GM23338 (cell line): Measurements from ENCODE around the gene GPATCH1. TPM values are rescaled to one million over a fixed set of nuclear protein-coding genes. Genes with fewer than 3 reads are reported as not detected.

Experiments
- ATAC-seq: fragments of 200-7000 bp; cut with Tn5 transposase; 3 replicates; pipeline ENCODE4 v1.9.1; 2020
- DNase-seq: peaks from one replicate; pipeline ENCODE4 v3.0.0-alpha.2; 2015; ENCODE audit warnings: low spot score
- H2AFZ ChIP-seq: fragments of 200-600 bp; sonication (generic); 2 replicates; pipeline ENCODE4 v1.8.0; 2016; ENCODE audit warnings: antibody characterized with exemption, mild to moderate bottlenecking, moderate library complexity
- H3F3A ChIP-seq: fragments of 200-600 bp; sonication (generic); replicated peaks from 2 replicates; pipeline ENCODE4 v1.8.0; 2017; ENCODE audit warnings: antibody characterized with exemption, mixed run types, low read depth
- H3K27ac ChIP-seq: fragments of 200-600 bp; sonication (generic); 2 replicates; pipeline ENCODE4 v1.6.1; 2016; ENCODE audit warnings: low read depth
- H3K27me3 ChIP-seq: fragments of 200-600 bp; sonication (generic); 2 replicates; pipeline ENCODE4 v1.8.0; 2016; ENCODE audit warnings: mild to moderate bottlenecking, mixed run types, moderate library complexity; ENCODE audit not compliant: insufficient read depth
- H3K36me3 ChIP-seq: fragments of 200-600 bp; sonication (generic); 2 replicates; pipeline ENCODE4 v1.8.0; 2016; ENCODE audit warnings: mild to moderate bottlenecking; ENCODE audit not compliant: insufficient read depth
- H3K4me1 ChIP-seq: fragments of 200-600 bp; sonication (generic); 2 replicates; pipeline ENCODE4 v1.8.0; 2016; ENCODE audit warnings: mild to moderate bottlenecking, moderate library complexity; ENCODE audit not compliant: insufficient read depth
- H3K4me2 ChIP-seq: fragments of 200-600 bp; sonication (generic); 2 replicates; pipeline ENCODE4 v1.7.1; 2017; ENCODE audit warnings: mixed run types
- H3K4me3 ChIP-seq: fragments of 200-600 bp; sonication (generic); 2 replicates; pipeline ENCODE4 v1.6.1; 2016; ENCODE audit warnings: mixed run types
- H3K79me2 ChIP-seq: fragments of 200-600 bp; sonication (generic); replicated peaks from 2 replicates; pipeline ENCODE4 v1.8.0; 2017; ENCODE audit warnings: mild to moderate bottlenecking; ENCODE audit not compliant: insufficient read depth
- H3K9me2 ChIP-seq: fragments of 200-600 bp; sonication (generic); 2 replicates; pipeline ENCODE4 v1.8.0; 2017; ENCODE audit not compliant: insufficient read depth
- H4K20me1 ChIP-seq: fragments of 200-600 bp; sonication (generic); replicated peaks from 2 replicates; pipeline ENCODE4 v1.8.0; 2017; ENCODE audit warnings: mild to moderate bottlenecking; ENCODE audit not compliant: insufficient read depth
- H3K27ac Mint-ChIP-seq: 2 replicates; pipeline ENCODE4 v1.8.0; 2020; ENCODE audit warnings: inconsistent platforms, mild to moderate bottlenecking, moderate library complexity, mixed read lengths
- H3K27me3 Mint-ChIP-seq: 3 replicates; pipeline ENCODE4 v1.8.0; 2022; ENCODE audit warnings: low read depth, mild to moderate bottlenecking, moderate library complexity, mixed read lengths, inconsistent platforms; ENCODE audit not compliant: insufficient read depth, poor library complexity
- H3K36me3 Mint-ChIP-seq: 3 replicates; pipeline ENCODE4 v1.8.0; 2021; ENCODE audit warnings: low read depth, mild to moderate bottlenecking, inconsistent platforms, moderate library complexity, mixed read lengths
- H3K4me1 Mint-ChIP-seq: 3 replicates; pipeline ENCODE4 v1.8.0; 2020; ENCODE audit warnings: mild to moderate bottlenecking, inconsistent platforms, mixed read lengths
- H3K4me3 Mint-ChIP-seq: 3 replicates; pipeline ENCODE4 v1.8.0; 2021; ENCODE audit warnings: moderate library complexity, mild to moderate bottlenecking, inconsistent platforms, mixed read lengths
- H3K9me3 Mint-ChIP-seq: 3 replicates; pipeline ENCODE4 v1.8.0; 2020; ENCODE audit warnings: moderate library complexity, mild to moderate bottlenecking, inconsistent platforms, mixed read lengths
- CREB1 ChIP-seq: fragments of 250-450 bp; sonication (Bioruptor Pico); IDR thresholded peaks from 2 replicates; pipeline ENCODE4 v1.5.0; 2020; ENCODE audit warnings: low read depth, mild to moderate bottlenecking, moderate library complexity
- EZH2phosphoT487 ChIP-seq: fragments of 200-600 bp; sonication (generic); IDR thresholded peaks from one replicate; pipeline ENCODE4 v1.8.1; 2018; ENCODE audit warnings: antibody characterized with exemption; ENCODE audit not compliant: unreplicated experiment
- JUNB ChIP-seq: IDR thresholded peaks from one replicate; pipeline ENCODE4 v1.6.1; 2016; ENCODE audit warnings: antibody characterized with exemption; ENCODE audit not compliant: unreplicated experiment
- NANOG ChIP-seq: IDR thresholded peaks from 2 replicates; pipeline ENCODE4 v1.6.1; 2016; ENCODE audit warnings: antibody characterized with exemption, borderline replicate concordance
- POLR2AphosphoS5 ChIP-seq: IDR thresholded peaks from 2 replicates; pipeline ENCODE4 v1.6.1; 2016; ENCODE audit warnings: antibody characterized with exemption, low read depth
- STAT1 ChIP-seq: IDR thresholded peaks from one replicate; pipeline ENCODE4 v1.6.1; 2016; ENCODE audit warnings: antibody characterized with exemption; ENCODE audit not compliant: unreplicated experiment
- ZNF114 ChIP-seq: fragments of 250-450 bp; sonication (Bioruptor Pico); IDR thresholded peaks from 2 replicates; pipeline ENCODE4 v1.5.0; 2020; ENCODE audit warnings: mild to moderate bottlenecking, moderate library complexity
- ZNF331 ChIP-seq: fragments of 250-450 bp; sonication (Bioruptor Pico); IDR thresholded peaks from 2 replicates; pipeline ENCODE4 v1.5.0; 2020; ENCODE audit warnings: low read depth, mild to moderate bottlenecking, moderate library complexity
- polyA plus RNA-seq: library from polyadenylated mRNA; unstranded; fragments of >200 nt; fragmentation: Nextera tagmentation; extraction: Ambion mirVana; gene quantifications from 2 replicates; pipeline ENCODE4 v1.2.1, GENCODE V29; 2016
- total RNA-seq: library from RNA; depleted of rRNA; stranded (reverse); fragments of >200 nt; shearing (Covaris generic); gene quantifications from 2 replicates; pipeline ENCODE4 v1.2.3, GENCODE V29; 2014
- TF ChIP-seq, protein P1 (sequence below): IDR thresholded peaks from one replicate; pipeline ENCODE4 v1.6.1; 2018; ENCODE audit warnings: antibody characterized with exemption; ENCODE audit not compliant: unreplicated experiment
- TF ChIP-seq, protein P2 (sequence below), 2 experiments: fragments of 200-600 bp in 1 of 2; sonication (generic) in 1 of 2; conservative IDR thresholded peaks; 2 replicates each; pipeline versions ENCODE4 v1.5.1 to v1.6.1; 2016 to 2017; ENCODE audit warnings: antibody characterized with exemption in 2 of 2, low read depth in 2 of 2, mild to moderate bottlenecking in 2 of 2, moderate library complexity in 1 of 2
- TF ChIP-seq, protein P3 (sequence below): IDR thresholded peaks from 2 replicates; pipeline ENCODE4 v1.6.1; 2016; ENCODE audit warnings: antibody characterized with exemption
- TF ChIP-seq, protein P4 (sequence below): fragments of 250-450 bp; sonication (Bioruptor Pico); IDR thresholded peaks from 2 replicates; pipeline ENCODE4 v1.5.0; 2020; ENCODE audit warnings: mild to moderate bottlenecking, moderate library complexity

GPATCH1 gene
- total and polyA plus RNA-seq, 2 experiments from 2014 or later: 12.0 to 13.6 TPM

DNA sequence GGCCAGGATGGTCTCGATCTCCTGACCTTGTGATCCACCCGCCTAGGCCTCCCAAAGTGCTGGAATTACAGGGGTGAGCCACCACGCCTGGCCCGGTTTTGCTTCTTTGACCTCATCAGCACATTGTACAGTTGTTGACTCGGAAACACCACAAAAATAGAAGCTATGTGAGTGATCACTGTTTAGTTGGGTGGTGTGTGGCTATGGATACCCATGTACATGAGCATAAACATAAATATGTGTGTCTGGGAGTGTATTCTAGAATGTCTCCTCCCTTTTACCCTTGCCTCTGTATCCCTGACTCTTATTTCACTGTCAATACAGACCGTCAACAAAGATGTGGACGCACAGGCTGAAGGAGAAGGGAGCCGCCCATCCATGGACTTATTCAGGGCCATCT is 36.5 kb downstream of the GPATCH1 start:
- H3K79me2 ChIP-seq: no peaks in the 10 kb centered on the region
- H3K4me2 ChIP-seq: no peak overlapping the region
- DNase-seq: no peak
- H3K9me2 ChIP-seq: no peaks in the 10 kb centered on the region
- H3F3A ChIP-seq: 0 out of 2 replicates have a peak, but pooled peaks cover 2% of the 10 kb centered on the region
- H3K4me3 ChIP-seq: no peak overlapping the region
- ATAC-seq: no peak
- no peaks in the 10 kb centered on the region for H3K27me3 ChIP-seq
- H2AFZ ChIP-seq: no peak overlapping the region
- no peak overlapping the region for H3K27ac ChIP-seq
- peaks cover 11% of the 10 kb centered on the region; the same call in 1 of the 2 replicates for H3K36me3 ChIP-seq
- H3K4me3 Mint-ChIP-seq: no peak overlapping the region
- TF ChIP-seq NANOG (no peak), JUNB (no peak), EZH2phosphoT487 (no peak), ZNF114 (CRISPR knock-in tag) (no peak), STAT1 (no peak), CREB1 (CRISPR knock-in tag) (no peak), ZNF331 (no peak), POLR2AphosphoS5 (no peak)
- TF ChIP-seq, protein P1, sequence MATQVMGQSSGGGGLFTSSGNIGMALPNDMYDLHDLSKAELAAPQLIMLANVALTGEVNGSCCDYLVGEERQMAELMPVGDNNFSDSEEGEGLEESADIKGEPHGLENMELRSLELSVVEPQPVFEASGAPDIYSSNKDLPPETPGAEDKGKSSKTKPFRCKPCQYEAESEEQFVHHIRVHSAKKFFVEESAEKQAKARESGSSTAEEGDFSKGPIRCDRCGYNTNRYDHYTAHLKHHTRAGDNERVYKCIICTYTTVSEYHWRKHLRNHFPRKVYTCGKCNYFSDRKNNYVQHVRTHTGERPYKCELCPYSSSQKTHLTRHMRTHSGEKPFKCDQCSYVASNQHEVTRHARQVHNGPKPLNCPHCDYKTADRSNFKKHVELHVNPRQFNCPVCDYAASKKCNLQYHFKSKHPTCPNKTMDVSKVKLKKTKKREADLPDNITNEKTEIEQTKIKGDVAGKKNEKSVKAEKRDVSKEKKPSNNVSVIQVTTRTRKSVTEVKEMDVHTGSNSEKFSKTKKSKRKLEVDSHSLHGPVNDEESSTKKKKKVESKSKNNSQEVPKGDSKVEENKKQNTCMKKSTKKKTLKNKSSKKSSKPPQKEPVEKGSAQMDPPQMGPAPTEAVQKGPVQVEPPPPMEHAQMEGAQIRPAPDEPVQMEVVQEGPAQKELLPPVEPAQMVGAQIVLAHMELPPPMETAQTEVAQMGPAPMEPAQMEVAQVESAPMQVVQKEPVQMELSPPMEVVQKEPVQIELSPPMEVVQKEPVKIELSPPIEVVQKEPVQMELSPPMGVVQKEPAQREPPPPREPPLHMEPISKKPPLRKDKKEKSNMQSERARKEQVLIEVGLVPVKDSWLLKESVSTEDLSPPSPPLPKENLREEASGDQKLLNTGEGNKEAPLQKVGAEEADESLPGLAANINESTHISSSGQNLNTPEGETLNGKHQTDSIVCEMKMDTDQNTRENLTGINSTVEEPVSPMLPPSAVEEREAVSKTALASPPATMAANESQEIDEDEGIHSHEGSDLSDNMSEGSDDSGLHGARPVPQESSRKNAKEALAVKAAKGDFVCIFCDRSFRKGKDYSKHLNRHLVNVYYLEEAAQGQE: no peak
- TF ChIP-seq, protein P2, sequence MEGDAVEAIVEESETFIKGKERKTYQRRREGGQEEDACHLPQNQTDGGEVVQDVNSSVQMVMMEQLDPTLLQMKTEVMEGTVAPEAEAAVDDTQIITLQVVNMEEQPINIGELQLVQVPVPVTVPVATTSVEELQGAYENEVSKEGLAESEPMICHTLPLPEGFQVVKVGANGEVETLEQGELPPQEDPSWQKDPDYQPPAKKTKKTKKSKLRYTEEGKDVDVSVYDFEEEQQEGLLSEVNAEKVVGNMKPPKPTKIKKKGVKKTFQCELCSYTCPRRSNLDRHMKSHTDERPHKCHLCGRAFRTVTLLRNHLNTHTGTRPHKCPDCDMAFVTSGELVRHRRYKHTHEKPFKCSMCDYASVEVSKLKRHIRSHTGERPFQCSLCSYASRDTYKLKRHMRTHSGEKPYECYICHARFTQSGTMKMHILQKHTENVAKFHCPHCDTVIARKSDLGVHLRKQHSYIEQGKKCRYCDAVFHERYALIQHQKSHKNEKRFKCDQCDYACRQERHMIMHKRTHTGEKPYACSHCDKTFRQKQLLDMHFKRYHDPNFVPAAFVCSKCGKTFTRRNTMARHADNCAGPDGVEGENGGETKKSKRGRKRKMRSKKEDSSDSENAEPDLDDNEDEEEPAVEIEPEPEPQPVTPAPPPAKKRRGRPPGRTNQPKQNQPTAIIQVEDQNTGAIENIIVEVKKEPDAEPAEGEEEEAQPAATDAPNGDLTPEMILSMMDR (conservative IDR thresholded peaks at IDR 0.05; ENCODE audit: low read depth in 2 of 2): no peak
- TF ChIP-seq, protein P3, sequence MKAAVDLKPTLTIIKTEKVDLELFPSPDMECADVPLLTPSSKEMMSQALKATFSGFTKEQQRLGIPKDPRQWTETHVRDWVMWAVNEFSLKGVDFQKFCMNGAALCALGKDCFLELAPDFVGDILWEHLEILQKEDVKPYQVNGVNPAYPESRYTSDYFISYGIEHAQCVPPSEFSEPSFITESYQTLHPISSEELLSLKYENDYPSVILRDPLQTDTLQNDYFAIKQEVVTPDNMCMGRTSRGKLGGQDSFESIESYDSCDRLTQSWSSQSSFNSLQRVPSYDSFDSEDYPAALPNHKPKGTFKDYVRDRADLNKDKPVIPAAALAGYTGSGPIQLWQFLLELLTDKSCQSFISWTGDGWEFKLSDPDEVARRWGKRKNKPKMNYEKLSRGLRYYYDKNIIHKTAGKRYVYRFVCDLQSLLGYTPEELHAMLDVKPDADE: no peak
- TF ChIP-seq, protein P4, sequence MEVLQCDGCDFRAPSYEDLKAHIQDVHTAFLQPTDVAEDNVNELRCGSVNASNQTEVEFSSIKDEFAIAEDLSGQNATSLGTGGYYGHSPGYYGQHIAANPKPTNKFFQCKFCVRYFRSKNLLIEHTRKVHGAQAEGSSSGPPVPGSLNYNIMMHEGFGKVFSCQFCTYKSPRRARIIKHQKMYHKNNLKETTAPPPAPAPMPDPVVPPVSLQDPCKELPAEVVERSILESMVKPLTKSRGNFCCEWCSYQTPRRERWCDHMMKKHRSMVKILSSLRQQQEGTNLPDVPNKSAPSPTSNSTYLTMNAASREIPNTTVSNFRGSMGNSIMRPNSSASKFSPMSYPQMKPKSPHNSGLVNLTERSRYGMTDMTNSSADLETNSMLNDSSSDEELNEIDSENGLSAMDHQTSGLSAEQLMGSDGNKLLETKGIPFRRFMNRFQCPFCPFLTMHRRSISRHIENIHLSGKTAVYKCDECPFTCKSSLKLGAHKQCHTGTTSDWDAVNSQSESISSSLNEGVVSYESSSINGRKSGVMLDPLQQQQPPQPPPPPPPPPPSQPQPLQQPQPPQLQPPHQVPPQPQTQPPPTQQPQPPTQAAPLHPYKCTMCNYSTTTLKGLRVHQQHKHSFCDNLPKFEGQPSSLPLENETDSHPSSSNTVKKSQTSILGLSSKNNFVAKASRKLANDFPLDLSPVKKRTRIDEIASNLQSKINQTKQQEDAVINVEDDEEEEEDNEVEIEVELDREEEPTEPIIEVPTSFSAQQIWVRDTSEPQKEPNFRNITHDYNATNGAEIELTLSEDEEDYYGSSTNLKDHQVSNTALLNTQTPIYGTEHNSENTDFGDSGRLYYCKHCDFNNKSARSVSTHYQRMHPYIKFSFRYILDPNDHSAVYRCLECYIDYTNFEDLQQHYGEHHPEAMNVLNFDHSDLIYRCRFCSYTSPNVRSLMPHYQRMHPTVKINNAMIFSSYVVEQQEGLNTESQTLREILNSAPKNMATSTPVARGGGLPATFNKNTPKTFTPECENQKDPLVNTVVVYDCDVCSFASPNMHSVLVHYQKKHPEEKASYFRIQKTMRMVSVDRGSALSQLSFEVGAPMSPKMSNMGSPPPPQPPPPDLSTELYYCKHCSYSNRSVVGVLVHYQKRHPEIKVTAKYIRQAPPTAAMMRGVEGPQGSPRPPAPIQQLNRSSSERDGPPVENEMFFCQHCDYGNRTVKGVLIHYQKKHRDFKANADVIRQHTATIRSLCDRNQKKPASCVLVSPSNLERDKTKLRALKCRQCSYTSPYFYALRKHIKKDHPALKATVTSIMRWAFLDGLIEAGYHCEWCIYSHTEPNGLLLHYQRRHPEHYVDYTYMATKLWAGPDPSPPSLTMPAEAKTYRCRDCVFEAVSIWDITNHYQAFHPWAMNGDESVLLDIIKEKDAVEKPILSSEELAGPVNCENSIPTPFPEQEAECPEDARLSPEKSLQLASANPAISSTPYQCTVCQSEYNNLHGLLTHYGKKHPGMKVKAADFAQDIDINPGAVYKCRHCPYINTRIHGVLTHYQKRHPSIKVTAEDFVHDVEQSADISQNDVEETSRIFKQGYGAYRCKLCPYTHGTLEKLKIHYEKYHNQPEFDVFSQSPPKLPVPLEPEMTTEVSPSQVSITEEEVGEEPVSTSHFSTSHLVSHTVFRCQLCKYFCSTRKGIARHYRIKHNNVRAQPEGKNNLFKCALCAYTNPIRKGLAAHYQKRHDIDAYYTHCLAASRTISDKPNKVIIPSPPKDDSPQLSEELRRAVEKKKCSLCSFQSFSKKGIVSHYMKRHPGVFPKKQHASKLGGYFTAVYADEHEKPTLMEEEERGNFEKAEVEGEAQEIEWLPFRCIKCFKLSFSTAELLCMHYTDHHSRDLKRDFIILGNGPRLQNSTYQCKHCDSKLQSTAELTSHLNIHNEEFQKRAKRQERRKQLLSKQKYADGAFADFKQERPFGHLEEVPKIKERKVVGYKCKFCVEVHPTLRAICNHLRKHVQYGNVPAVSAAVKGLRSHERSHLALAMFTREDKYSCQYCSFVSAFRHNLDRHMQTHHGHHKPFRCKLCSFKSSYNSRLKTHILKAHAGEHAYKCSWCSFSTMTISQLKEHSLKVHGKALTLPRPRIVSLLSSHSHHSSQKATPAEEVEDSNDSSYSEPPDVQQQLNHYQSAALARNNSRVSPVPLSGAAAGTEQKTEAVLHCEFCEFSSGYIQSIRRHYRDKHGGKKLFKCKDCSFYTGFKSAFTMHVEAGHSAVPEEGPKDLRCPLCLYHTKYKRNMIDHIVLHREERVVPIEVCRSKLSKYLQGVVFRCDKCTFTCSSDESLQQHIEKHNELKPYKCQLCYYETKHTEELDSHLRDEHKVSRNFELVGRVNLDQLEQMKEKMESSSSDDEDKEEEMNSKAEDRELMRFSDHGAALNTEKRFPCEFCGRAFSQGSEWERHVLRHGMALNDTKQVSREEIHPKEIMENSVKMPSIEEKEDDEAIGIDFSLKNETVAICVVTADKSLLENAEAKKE (CRISPR knock-in tag): no peak
- H3K9me3 Mint-ChIP-seq: no peaks in the 10 kb centered on the region
- no peaks in the 10 kb centered on the region for H3K4me1 ChIP-seq
- H3K36me3 Mint-ChIP-seq: peaks cover 50% of the 10 kb centered on the region; the same call in 2 of the 3 replicates
- no peak overlapping the region for H3K27ac Mint-ChIP-seq
- H4K20me1 ChIP-seq: 0 out of 2 replicates have a peak, but pooled peaks cover 2% of the 10 kb centered on the region
- peaks cover 3% of the 10 kb centered on the region for H3K27me3 Mint-ChIP-seq
- H3K4me1 Mint-ChIP-seq: no peaks in the 10 kb centered on the region
